ENCODE data around the gene LRP10. TPM values are rescaled to one million over a fixed set of nuclear protein-coding genes. Genes with fewer than 3 reads are reported as not detected.
"Not testable (repeated sequence)": the region's sequence is repeated elsewhere in the genome, so short reads cannot be mapped to it uniquely, and the experiment has no call there.

Gene LRP10
- total and polyA plus RNA-seq, 2 experiments from 2014 or later, result 40.8 to 62.7 TPM

- peaks cover 39% of the 10 kb centered on the region for H3K36me3 ChIP-seq
- no peak for TF ChIP-seq CTCF (IDR thresholded peaks at IDR 0.05; ENCODE audit: low read depth, low read length)
- H3K9me3 ChIP-seq (ENCODE audit: low read depth), result no peaks in the 10 kb centered on the region
- no peak overlapping the region for H3K4me3 ChIP-seq
- H3K27ac ChIP-seq, result no peak overlapping the region
- H3K4me1 ChIP-seq (ENCODE audit: low read depth), result no peaks in the 10 kb centered on the region
- DNase-seq (ENCODE audit: low read depth in 1 of 2, low spot score in 1 of 2), result no peak
- no peaks in the 10 kb centered on the region for H3K27me3 ChIP-seq
Observed at GRCh38 chr14:22910916-22911315, 39.4 kb downstream of the LRP10 start.

DNA sequence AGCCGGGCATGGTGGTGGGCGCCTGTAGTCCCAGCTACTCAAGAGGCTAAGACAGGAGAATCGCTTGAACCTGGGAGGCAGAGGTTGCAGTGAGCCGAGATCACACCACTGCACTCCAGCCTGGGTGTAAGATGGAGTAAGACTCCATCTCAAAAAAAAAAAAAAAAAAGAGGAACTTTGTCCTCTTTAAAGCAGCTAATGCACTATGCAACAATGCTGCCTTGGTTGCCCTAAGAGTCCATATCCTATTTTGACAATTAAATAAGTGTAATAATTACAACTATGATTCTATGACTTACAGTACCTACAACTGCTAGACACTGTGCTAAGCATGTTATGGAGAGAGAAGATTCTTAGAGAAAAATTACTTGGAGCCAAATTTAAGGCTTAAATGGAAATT lies 43.3 kb downstream of the LRP10 start:
- not testable (repeated sequence) for H3K4me1 ChIP-seq (ENCODE audit: low read depth); DNase-seq (ENCODE audit: low read depth in 1 of 2, low spot score in 1 of 2); H3K4me3 ChIP-seq; H3K27me3 ChIP-seq; H3K27ac ChIP-seq; H3K9me3 ChIP-seq (ENCODE audit: low read depth); H3K36me3 ChIP-seq

- Histone ChIP-seq H3K9me3 (ENCODE audit: low read depth) (no peaks in the 10 kb centered on the region), H3K27ac (no peak overlapping the region), H3K4me1 (ENCODE audit: low read depth) (peaks cover 7% of the 10 kb centered on the region), H3K27me3 (no peaks in the 10 kb centered on the region), H3K4me3 (no peak overlapping the region), H3K36me3 (peaks cover 10% of the 10 kb centered on the region)
- DNase-seq (ENCODE audit: low read depth in 1 of 2, low spot score in 1 of 2), result peak in 1 of 2 donors; percentile 74
- no peak for TF ChIP-seq CTCF (IDR thresholded peaks at IDR 0.05; ENCODE audit: low read depth, low read length)
Observed at GRCh38 chr14:22915886-22916521, 44.5 kb downstream of the LRP10 start.

GRCh38 chr14:22918804-22919600 lies 47.5 kb downstream of the LRP10 start, which contains the start of gene RBM23:
Gene RBM23, minus strand, starts transcription at chr14:22919149.
- Histone ChIP-seq H3K9me3 (ENCODE audit: low read depth) (no peaks in the 10 kb centered on the region), H3K36me3 (peaks cover 25% of the 10 kb centered on the region), H3K4me3 (peak within 1 kb of the TSS; percentile 53), H3K27me3 (no peaks in the 10 kb centered on the region), H3K27ac (peak within 1 kb of the TSS; percentile 94), H3K4me1 (ENCODE audit: low read depth) (peaks cover 7% of the 10 kb centered on the region)
- DNase-seq (ENCODE audit: low read depth in 1 of 2, low spot score in 1 of 2), result peak; percentile 100
- no peak for TF ChIP-seq CTCF (IDR thresholded peaks at IDR 0.05; ENCODE audit: low read depth, low read length)

- peaks cover 30% of the 10 kb centered on the region for H3K36me3 ChIP-seq
- peak overlapping the region; percentile 67 for H3K27ac ChIP-seq
- TF ChIP-seq CTCF (IDR thresholded peaks at IDR 0.05; ENCODE audit: low read depth, low read length), result no peak
- DNase-seq (ENCODE audit: low read depth in 1 of 2, low spot score in 1 of 2), result no peak
- no peaks in the 10 kb centered on the region for H3K27me3 ChIP-seq
- no peaks in the 10 kb centered on the region for H3K9me3 ChIP-seq (ENCODE audit: low read depth)
- H3K4me1 ChIP-seq (ENCODE audit: low read depth), result peaks cover 7% of the 10 kb centered on the region
- H3K4me3 ChIP-seq, result peak overlapping the region; percentile 16
Observed at GRCh38 chr14:22919601-22919921, 48.0 kb downstream of the LRP10 start.

GRCh38 chr14:22920697-22921096 lies 49.2 kb downstream of the LRP10 start:
- no peaks in the 10 kb centered on the region for H3K27me3 ChIP-seq
- no peak for TF ChIP-seq CTCF (IDR thresholded peaks at IDR 0.05; ENCODE audit: low read depth, low read length)
- no peaks in the 10 kb centered on the region for H3K9me3 ChIP-seq (ENCODE audit: low read depth)
- H3K4me1 ChIP-seq (ENCODE audit: low read depth), result peaks cover 7% of the 10 kb centered on the region
- H3K36me3 ChIP-seq, result peaks cover 37% of the 10 kb centered on the region
- H3K27ac ChIP-seq, result peak overlapping the region; percentile 67
- H3K4me3 ChIP-seq, result no peak overlapping the region
- DNase-seq (ENCODE audit: low read depth in 1 of 2, low spot score in 1 of 2), result no peak

Data from cardiac muscle cell (in vitro differentiated cells and primary cell).